Pulmonary artery endothelial cell (primary cell): ENCODE results near the gene OVCH2. TPM values are rescaled to one million over a fixed set of nuclear protein-coding genes. Genes with fewer than 3 reads are reported as not detected.
"Not testable (repeated sequence)": the region's sequence is repeated elsewhere in the genome, so short reads cannot be mapped to it uniquely, and the experiment has no call there.

ENCODE experiments used
- DNase-seq: peaks from one replicate; pipeline ENCODE4 v3.0.0-alpha.2; 2011; ENCODE audit warnings: low read depth, low spot score
- total RNA-seq: library from RNA; depleted of rRNA; stranded (reverse); fragments of >200 nt; gene quantifications from 2 replicates; pipeline ENCODE4 v1.2.3, GENCODE V29; 2014

Gene OVCH2
- total RNA-seq, result not detected in 2 replicates

- no peak for DNase-seq
These were observed at the start of gene OVCH2 for GRCh38 chr11:7706377-7706776. OVCH2 (minus strand) TSS chr11:7706477; CDS start chr11:7706394, 83 bp downstream.

- no peak for DNase-seq
These were observed 43.2 kb upstream of the OVCH2 start for GRCh38 chr11:7749456-7749855.

- not testable (repeated sequence) for DNase-seq
These were observed 28.5 kb upstream of the OVCH2 start for GRCh38 chr11:7734767-7735166.

- DNase-seq, result no peak
These were observed 8.5 kb upstream of the OVCH2 start for GRCh38 chr11:7714786-7715185.

- no peak for DNase-seq
These were observed 2.5 kb downstream of the OVCH2 start for GRCh38 chr11:7703740-7704139.

- DNase-seq, result no peak
These were observed 9.9 kb downstream of the OVCH2 start for GRCh38 chr11:7696424-7696823.

GRCh38 chr11:7694235-7694634 lies 12.0 kb downstream of the OVCH2 start:
- no peak for DNase-seq

GRCh38 chr11:7692426-7692825 lies 13.9 kb downstream of the OVCH2 start:
- no peak for DNase-seq

GRCh38 chr11:7691759-7692350 lies 14.4 kb downstream of the OVCH2 start:
- no peak for DNase-seq

GRCh38 chr11:7690648-7691047 lies 15.6 kb downstream of the OVCH2 start:
- DNase-seq, result no peak

- DNase-seq, result no peak
These were observed 17.0 kb downstream of the OVCH2 start for GRCh38 chr11:7689239-7689638.

GRCh38 chr11:7688238-7688826 lies 17.9 kb downstream of the OVCH2 start:
- DNase-seq, result no peak

GRCh38 chr11:7687386-7687785 lies 18.9 kb downstream of the OVCH2 start:
- no peak for DNase-seq

GRCh38 chr11:7686761-7687160 lies 19.5 kb downstream of the OVCH2 start:
- DNase-seq, result no peak

- no peak for DNase-seq
These were observed 22.7 kb downstream of the OVCH2 start for GRCh38 chr11:7683571-7683970.

GRCh38 chr11:7677796-7678201 lies 28.5 kb downstream of the OVCH2 start:
- DNase-seq, result no peak

GRCh38 chr11:7677071-7677470 lies 29.2 kb downstream of the OVCH2 start:
- DNase-seq, result no peak

GRCh38 chr11:7675631-7676030 lies 30.6 kb downstream of the OVCH2 start:
- DNase-seq, result no peak

- no peak for DNase-seq
These were observed 32.4 kb downstream of the OVCH2 start for GRCh38 chr11:7673724-7674434.

- DNase-seq, result no peak
These were observed 33.1 kb downstream of the OVCH2 start, which contains the start of gene CYB5R2 for GRCh38 chr11:7672960-7673723. CYB5R2 (minus strand) TSS chr11:7673500; CDS start chr11:7672825, 675 bp downstream.

- no peak for DNase-seq
These were observed 33.9 kb downstream of the OVCH2 start for GRCh38 chr11:7672276-7672959.
